IMR-90 (cell line): Measurements from ENCODE around the gene UTRN.

Experiments used
- NFE2L2 ChIP-seq: fragments of 150-350 bp; IDR thresholded peaks from 2 replicates; pipeline ENCODE4 v1.6.1; 2016; ENCODE audit warnings: low read depth, mild to moderate bottlenecking, low read length
- TF ChIP-seq, protein P1 (sequence below): conservative IDR thresholded peaks from 2 replicates; pipeline ENCODE4 v1.5.1; 2012; ENCODE audit warnings: mild to moderate bottlenecking, low read depth, low read length, improper control_type of control experiment

- TF ChIP-seq, protein P1, sequence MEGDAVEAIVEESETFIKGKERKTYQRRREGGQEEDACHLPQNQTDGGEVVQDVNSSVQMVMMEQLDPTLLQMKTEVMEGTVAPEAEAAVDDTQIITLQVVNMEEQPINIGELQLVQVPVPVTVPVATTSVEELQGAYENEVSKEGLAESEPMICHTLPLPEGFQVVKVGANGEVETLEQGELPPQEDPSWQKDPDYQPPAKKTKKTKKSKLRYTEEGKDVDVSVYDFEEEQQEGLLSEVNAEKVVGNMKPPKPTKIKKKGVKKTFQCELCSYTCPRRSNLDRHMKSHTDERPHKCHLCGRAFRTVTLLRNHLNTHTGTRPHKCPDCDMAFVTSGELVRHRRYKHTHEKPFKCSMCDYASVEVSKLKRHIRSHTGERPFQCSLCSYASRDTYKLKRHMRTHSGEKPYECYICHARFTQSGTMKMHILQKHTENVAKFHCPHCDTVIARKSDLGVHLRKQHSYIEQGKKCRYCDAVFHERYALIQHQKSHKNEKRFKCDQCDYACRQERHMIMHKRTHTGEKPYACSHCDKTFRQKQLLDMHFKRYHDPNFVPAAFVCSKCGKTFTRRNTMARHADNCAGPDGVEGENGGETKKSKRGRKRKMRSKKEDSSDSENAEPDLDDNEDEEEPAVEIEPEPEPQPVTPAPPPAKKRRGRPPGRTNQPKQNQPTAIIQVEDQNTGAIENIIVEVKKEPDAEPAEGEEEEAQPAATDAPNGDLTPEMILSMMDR = no peak
- TF ChIP-seq NFE2L2 = no peak
Measured at GRCh38 chr6:144246988-144247387, 38.1 kb upstream of the UTRN start.
